ENCODE measurements around the gene EDC4. TPM values are rescaled to one million over a fixed set of nuclear protein-coding genes. Genes with fewer than 3 reads are reported as not detected.
"Not testable (repeated sequence)": the region's sequence is repeated elsewhere in the genome, so short reads cannot be mapped to it uniquely, and the experiment has no call there.

The EDC4 gene
- polyA plus RNA-seq, 1 donor: 92.2 TPM

- DNase-seq: no peak
These were observed 25.6 kb upstream of the EDC4 start, which contains the start of gene CENPT for GRCh38 chr16:67847064-67847861. Gene CENPT, minus strand, starts transcription at chr16:67847693. Its CDS starts 13,834 bp downstream, at chr16:67833859.

- DNase-seq: no peak
These were observed 24.7 kb upstream of the EDC4 start for GRCh38 chr16:67848118-67848517.

- no peak for DNase-seq
These were observed 19.2 kb upstream of the EDC4 start for GRCh38 chr16:67853670-67854069.

- no peak for DNase-seq
These were observed 17.1 kb upstream of the EDC4 start for GRCh38 chr16:67855789-67856188.

GRCh38 chr16:67856927-67857546 lies 15.8 kb upstream of the EDC4 start:
- no peak for DNase-seq

GRCh38 chr16:67857547-67858233 lies 15.2 kb upstream of the EDC4 start:
- no peak for DNase-seq

GRCh38 chr16:67858500-67858899 lies 14.4 kb upstream of the EDC4 start:
- no peak for DNase-seq

GRCh38 chr16:67860589-67861398 lies 12.1 kb upstream of the EDC4 start:
- no peak for DNase-seq

- no peak for DNase-seq
These were observed 11.0 kb upstream of the EDC4 start for GRCh38 chr16:67861877-67862276.

GRCh38 chr16:67862623-67863583 lies 9.9 kb upstream of the EDC4 start:
- no peak for DNase-seq

GRCh38 chr16:67864044-67864443 lies 8.8 kb upstream of the EDC4 start:
- DNase-seq: not testable (repeated sequence)

- DNase-seq: no peak
These were observed 8.3 kb upstream of the EDC4 start for GRCh38 chr16:67864594-67864993.

GRCh38 chr16:67865318-67865717 lies 7.5 kb upstream of the EDC4 start:
- no peak for DNase-seq

GRCh38 chr16:67868290-67868689 lies 4.6 kb upstream of the EDC4 start:
- DNase-seq: no peak

- DNase-seq: no peak
These were observed 3.2 kb upstream of the EDC4 start for GRCh38 chr16:67869653-67870052.

- no peak for DNase-seq
These were observed 1.6 kb upstream of the EDC4 start for GRCh38 chr16:67871256-67871655.

GRCh38 chr16:67872131-67872630 lies 671 bp upstream of the EDC4 start:
- DNase-seq: no peak

GRCh38 chr16:67873435-67874370 lies 851 bp downstream of the EDC4 start:
- DNase-seq: no peak

- DNase-seq: no peak
These were observed 1.5 kb downstream of the EDC4 start for GRCh38 chr16:67874372-67874771.

GRCh38 chr16:67877064-67877463 lies 4.2 kb downstream of the EDC4 start:
- DNase-seq: no peak

Data from left kidney (tissue), 2 donors.